Ascending aorta (tissue), 2 donors: ENCODE data around the gene MGP. TPM values are rescaled to one million over a fixed set of nuclear protein-coding genes. Genes with fewer than 3 reads are reported as not detected.

Experiments
- DNase-seq, 2 donors: peaks; one replicate each; pipeline ENCODE4 v3.0.0-alpha.2; 2019; ENCODE audit warnings: low spot score in 2 of 2
- H3K27ac ChIP-seq, 2 donors: fragments of 200-600 bp; sonication (generic); one replicate each; pipeline ENCODE4 v1.5.1; 2016 to 2017; ENCODE audit warnings: mild to moderate bottlenecking in 1 of 2
- H3K27me3 ChIP-seq: fragments of 200-600 bp; sonication (generic); one replicate; pipeline ENCODE4 v1.5.1; 2017
- H3K36me3 ChIP-seq, 2 donors: fragments of 200-600 bp; sonication (generic); one replicate each; pipeline ENCODE4 v1.5.1; 2016
- H3K4me1 ChIP-seq, 2 donors: fragments of 200-600 bp; sonication (generic); one replicate each; pipeline ENCODE4 v1.5.1; 2016 to 2017; ENCODE audit warnings: mild to moderate bottlenecking in 1 of 2
- H3K4me3 ChIP-seq, 2 donors: fragments of 200-600 bp; sonication (generic); one replicate each; pipeline ENCODE4 v1.5.1; 2016 to 2017; ENCODE audit warnings: mild to moderate bottlenecking in 1 of 2
- H3K9me3 ChIP-seq, 2 donors: fragments of 200-600 bp; sonication (generic); one replicate each; pipeline ENCODE4 v1.5.1; 2016
- intact Hi-C: fragments of 100-400 bp; cut with DNase I; formaldehyde crosslinking; loops from one replicate; pipeline ENCODE4 v1.15.1; 2023
- total RNA-seq: library from RNA; depleted of rRNA; stranded (reverse); fragments of >200 nt; gene quantifications from one replicate; pipeline ENCODE4 v1.1.0, GENCODE V29; 2016
- TF ChIP-seq, protein P1 (sequence below), 3 experiments: fragments of 200-600 bp in 2 of 3; fragments of 450-650 bp in 1 of 3; sonication (generic) in 2 of 3; IDR thresholded peaks; one replicate each; pipeline ENCODE4 v1.5.1; 2016 to 2019; ENCODE audit warnings: antibody characterized with exemption in 3 of 3, mild to moderate bottlenecking in 1 of 3, moderate library complexity in 1 of 3

Gene MGP
- total RNA-seq, 1 donor from 2014 or later = 3,618 TPM

DNA sequence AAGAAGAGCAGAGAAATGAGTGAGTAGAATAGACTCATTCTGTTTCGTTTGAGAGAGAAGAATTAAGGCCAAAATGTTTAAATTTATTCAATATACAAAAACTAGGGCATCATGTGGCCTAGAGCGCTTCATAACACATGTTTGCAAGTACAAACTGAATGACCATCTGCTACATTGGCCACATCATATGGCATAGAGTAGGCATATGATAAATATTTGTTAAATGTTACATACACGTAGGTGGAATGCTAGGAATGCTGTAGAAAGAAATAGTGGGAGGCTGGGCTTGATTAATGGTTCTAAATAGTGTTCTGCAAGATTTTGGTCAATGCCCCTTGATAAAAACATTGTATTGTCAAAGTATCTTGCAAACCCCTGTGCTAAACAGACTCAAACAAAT is 10.8 kb downstream of the MGP start:
- Histone ChIP-seq H3K36me3 (peaks cover 0 to 10% of the 10 kb centered on the region in 2 donors), H3K4me1 (no peaks in the 10 kb centered on the region), H3K9me3 (no peaks in the 10 kb centered on the region), H3K4me3 (no peak overlapping the region), H3K27ac (no peak overlapping the region), H3K27me3 (no peaks in the 10 kb centered on the region)
- DNase-seq = no peak
- intact Hi-C loops = no loop called here
- TF ChIP-seq, protein P1, sequence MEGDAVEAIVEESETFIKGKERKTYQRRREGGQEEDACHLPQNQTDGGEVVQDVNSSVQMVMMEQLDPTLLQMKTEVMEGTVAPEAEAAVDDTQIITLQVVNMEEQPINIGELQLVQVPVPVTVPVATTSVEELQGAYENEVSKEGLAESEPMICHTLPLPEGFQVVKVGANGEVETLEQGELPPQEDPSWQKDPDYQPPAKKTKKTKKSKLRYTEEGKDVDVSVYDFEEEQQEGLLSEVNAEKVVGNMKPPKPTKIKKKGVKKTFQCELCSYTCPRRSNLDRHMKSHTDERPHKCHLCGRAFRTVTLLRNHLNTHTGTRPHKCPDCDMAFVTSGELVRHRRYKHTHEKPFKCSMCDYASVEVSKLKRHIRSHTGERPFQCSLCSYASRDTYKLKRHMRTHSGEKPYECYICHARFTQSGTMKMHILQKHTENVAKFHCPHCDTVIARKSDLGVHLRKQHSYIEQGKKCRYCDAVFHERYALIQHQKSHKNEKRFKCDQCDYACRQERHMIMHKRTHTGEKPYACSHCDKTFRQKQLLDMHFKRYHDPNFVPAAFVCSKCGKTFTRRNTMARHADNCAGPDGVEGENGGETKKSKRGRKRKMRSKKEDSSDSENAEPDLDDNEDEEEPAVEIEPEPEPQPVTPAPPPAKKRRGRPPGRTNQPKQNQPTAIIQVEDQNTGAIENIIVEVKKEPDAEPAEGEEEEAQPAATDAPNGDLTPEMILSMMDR (IDR thresholded peaks at IDR 0.05) = no peak

DNA sequence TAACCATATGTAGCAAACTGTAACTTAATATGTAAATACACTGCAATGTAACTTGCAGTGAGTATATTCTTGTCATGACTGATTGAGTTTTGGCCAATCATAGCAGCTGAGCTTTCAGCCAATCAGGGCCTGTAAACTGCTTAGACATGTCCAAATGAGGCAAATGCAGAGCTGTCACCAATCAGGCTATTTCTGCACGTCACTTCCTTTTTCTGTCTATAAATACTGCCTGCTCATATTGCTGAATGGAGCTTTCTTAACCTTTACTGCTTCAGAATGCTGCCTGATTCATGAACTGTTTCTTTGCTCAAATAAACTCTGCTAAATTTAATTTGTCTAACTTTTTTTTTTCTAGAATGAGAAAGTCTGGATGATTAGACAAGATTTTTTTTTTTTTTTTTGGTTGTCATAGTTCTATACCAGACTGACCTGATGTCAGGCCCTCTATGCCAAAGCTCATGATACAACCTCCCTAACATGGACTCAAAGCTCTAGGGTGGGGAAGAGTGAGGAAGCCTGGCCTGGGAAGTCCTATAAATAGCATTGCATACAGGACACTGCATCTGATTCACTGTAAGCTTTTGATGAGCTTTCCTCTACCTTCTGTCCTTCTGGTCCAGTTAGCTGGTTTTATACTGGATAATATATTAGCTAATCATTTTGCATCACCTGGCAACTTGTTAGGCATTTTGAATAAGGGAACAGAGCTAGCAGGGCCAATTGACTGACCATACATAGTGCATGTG is 12.0 kb downstream of the MGP start:
- TF ChIP-seq, protein P1 (IDR thresholded peaks at IDR 0.05) = no peak
- peaks cover 0 to 5% of the 10 kb centered on the region in 2 donors for H3K36me3 ChIP-seq
- no peak for DNase-seq
- H3K27me3 ChIP-seq = no peaks in the 10 kb centered on the region
- intact Hi-C loops = no loop called here
- H3K4me1 ChIP-seq = no peaks in the 10 kb centered on the region
- no peaks in the 10 kb centered on the region for H3K9me3 ChIP-seq
- no peak overlapping the region for H3K27ac ChIP-seq
- no peak overlapping the region for H3K4me3 ChIP-seq

DNA sequence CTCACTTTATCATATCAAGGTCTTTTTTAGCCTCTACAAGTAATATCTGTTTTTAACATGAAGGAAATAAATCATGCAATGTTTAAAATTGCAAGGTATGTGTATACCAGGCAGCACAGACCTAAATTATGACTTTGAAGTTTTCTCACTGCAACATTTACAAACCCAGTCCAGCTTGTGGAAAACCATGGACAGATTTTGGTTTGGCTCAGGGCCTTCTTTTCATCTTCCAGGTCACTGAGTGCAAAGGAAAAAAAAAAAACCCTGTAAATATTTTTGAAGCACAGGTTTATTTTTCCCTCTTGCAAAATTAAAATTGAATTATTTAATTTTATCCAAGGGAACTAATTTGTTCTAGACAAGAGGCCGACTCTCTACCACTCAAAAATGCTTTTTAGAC is 13.8 kb downstream of the MGP start:
- DNase-seq = no peak
- intact Hi-C loops = no loop called here
- TF ChIP-seq, protein P1 (IDR thresholded peaks at IDR 0.05) = no peak

DNA sequence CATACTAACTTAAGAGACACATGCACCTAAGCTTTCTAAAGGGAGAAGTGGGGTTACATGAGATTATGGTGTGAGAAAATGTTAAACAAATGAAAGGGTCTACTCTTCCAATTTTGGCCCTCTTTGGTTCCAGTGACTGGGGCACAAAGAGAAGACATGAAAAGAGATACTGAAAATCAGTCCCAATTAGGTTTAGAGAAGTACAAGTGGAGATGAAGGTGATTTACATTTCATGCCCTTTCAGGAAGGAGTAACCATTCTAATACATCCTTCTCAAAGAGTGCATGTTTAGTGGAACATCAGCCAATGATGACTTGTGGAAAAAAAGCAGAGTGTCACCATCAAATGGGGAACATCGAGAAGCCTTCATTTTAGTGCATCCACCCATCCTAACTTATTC is 14.4 kb downstream of the MGP start:
- no peaks in the 10 kb centered on the region for H3K27me3 ChIP-seq
- TF ChIP-seq, protein P1 (IDR thresholded peaks at IDR 0.05) = no peak
- no peaks in the 10 kb centered on the region for H3K36me3 ChIP-seq
- H3K27ac ChIP-seq = no peak overlapping the region
- intact Hi-C loops = no loop called here
- no peak overlapping the region for H3K4me3 ChIP-seq
- no peaks in the 10 kb centered on the region for H3K4me1 ChIP-seq
- DNase-seq = no peak
- H3K9me3 ChIP-seq = peaks cover 0 to 5% of the 10 kb centered on the region in 2 donors

More for the DNA sequence above, 13.8 kb downstream of the MGP start:
- Histone ChIP-seq H3K4me1 (no peaks in the 10 kb centered on the region), H3K27ac (no peak overlapping the region), H3K4me3 (no peak overlapping the region), H3K9me3 (peaks cover 0 to 5% of the 10 kb centered on the region in 2 donors), H3K27me3 (no peaks in the 10 kb centered on the region), H3K36me3 (no peaks in the 10 kb centered on the region)

DNA sequence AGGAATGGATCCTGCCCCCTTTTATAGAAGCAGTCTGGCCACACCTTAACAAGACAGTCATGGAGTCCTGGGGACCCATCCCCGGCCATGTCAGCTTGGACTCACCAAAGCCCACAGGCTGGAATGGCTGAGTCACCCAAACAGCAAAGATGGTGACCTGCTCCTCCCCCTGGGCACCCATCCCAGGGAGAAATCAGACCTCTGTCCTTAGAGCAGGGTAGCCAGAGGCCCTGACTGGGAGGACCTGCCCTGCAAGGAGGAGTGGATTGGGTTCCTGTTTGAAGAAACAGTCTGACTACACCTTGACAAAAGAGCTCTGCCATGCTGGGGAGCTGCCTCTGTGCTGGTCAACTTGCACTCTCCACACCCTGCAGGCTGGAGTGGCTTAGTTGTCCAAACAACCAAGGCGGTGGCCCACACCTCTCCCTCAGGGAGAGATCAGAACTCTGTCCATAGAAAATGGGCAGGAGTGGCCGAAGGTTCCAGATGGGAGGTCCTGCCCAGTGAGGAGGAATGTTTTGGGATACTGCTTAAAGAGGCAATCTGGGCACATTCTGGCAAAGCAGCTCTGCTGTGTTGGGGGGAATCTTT is 16.6 kb downstream of the MGP start:
- Histone ChIP-seq H3K36me3 (no peaks in the 10 kb centered on the region), H3K27ac (no peak overlapping the region), H3K4me1 (no peaks in the 10 kb centered on the region), H3K4me3 (no peak overlapping the region), H3K27me3 (no peaks in the 10 kb centered on the region), H3K9me3 (peaks cover 0 to 5% of the 10 kb centered on the region in 2 donors)
- intact Hi-C loops = no loop called here
- TF ChIP-seq, protein P1 (IDR thresholded peaks at IDR 0.05) = no peak
- no peak for DNase-seq
